ENCODE results near the gene MAP2K6. TPM values are rescaled to one million over a fixed set of nuclear protein-coding genes. Genes with fewer than 3 reads are reported as not detected.

The MAP2K6 gene
- total RNA-seq, 1 donor from 2014 or later, result 10.1 TPM

DNA sequence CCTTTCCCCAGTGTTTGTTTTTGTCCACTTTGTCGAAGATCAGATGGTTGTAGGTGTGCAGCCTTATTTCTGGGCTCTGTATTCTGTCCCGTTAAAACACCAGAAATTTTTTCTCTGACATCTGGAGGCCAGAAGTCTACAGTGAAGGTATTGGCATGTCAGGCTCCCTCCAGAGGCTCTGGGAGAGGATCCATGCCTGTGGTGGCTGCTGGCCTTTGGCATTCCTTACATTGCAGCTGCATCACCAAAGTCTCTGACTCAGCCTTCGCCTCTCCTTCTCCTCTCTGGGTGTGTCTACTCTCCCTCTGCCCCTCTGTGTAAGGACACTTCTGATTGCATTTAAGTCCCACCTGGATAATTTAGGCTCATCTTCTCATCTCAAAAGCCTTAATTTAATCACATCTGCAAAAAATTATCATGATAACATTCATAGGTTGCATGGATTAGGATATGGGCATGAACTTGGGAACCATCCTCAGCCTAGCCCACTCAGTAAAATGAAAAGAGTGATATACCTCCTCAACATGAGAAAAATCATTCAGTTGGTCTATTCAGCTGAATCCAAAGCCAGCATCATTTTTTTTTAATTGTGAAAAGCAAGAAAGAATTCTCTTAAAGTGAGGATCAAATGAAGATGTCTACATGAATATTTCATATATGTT is 78.0 kb downstream of the MAP2K6 start:
- no peaks in the 10 kb centered on the region for H3K27me3 ChIP-seq (ENCODE audit: insufficient read depth, low read length)
- no peaks in the 10 kb centered on the region for H3K9me3 Mint-ChIP-seq (ENCODE audit: unreplicated experiment)
- no peak overlapping the region for H3K4me3 ChIP-seq (ENCODE audit: insufficient read depth, low read depth, low read length)
- H3K79me2 ChIP-seq (ENCODE audit: insufficient read depth, low read length), result no peaks in the 10 kb centered on the region
- H3K36me3 Mint-ChIP-seq (ENCODE audit: low read depth, unreplicated experiment), result no peaks in the 10 kb centered on the region
- H3K36me3 ChIP-seq (ENCODE audit: insufficient read depth, low read length), result no peaks in the 10 kb centered on the region
- peak; percentile 87 for DNase-seq (ENCODE audit: low read depth)
- H3K4me1 Mint-ChIP-seq (ENCODE audit: low read depth, unreplicated experiment), result peaks cover 17% of the 10 kb centered on the region
- H4K20me1 ChIP-seq (ENCODE audit: insufficient read depth, low read length), result no peaks in the 10 kb centered on the region
- no peak overlapping the region for H3K4me3 Mint-ChIP-seq (ENCODE audit: unreplicated experiment)
- peak overlapping the region; percentile 32 for H3K4me2 ChIP-seq (ENCODE audit: low read length)
- H3K27ac Mint-ChIP-seq (ENCODE audit: unreplicated experiment), result peak overlapping the region; percentile 77
- no peaks in the 10 kb centered on the region for H3K9me3 ChIP-seq (ENCODE audit: insufficient read depth, low read depth, low read length)
- TF ChIP-seq EZH2 (IDR thresholded peaks at IDR 0.05; ENCODE audit: insufficient read depth, low read length), result no peak
- TF ChIP-seq, protein P1, sequence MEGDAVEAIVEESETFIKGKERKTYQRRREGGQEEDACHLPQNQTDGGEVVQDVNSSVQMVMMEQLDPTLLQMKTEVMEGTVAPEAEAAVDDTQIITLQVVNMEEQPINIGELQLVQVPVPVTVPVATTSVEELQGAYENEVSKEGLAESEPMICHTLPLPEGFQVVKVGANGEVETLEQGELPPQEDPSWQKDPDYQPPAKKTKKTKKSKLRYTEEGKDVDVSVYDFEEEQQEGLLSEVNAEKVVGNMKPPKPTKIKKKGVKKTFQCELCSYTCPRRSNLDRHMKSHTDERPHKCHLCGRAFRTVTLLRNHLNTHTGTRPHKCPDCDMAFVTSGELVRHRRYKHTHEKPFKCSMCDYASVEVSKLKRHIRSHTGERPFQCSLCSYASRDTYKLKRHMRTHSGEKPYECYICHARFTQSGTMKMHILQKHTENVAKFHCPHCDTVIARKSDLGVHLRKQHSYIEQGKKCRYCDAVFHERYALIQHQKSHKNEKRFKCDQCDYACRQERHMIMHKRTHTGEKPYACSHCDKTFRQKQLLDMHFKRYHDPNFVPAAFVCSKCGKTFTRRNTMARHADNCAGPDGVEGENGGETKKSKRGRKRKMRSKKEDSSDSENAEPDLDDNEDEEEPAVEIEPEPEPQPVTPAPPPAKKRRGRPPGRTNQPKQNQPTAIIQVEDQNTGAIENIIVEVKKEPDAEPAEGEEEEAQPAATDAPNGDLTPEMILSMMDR (IDR thresholded peaks at IDR 0.05; ENCODE audit: insufficient read depth, low read depth, low read length), result no peak
- H3K4me1 ChIP-seq (ENCODE audit: insufficient read depth, low read length), result no peaks in the 10 kb centered on the region
- H2AFZ ChIP-seq (ENCODE audit: low read depth, low read length), result no peak overlapping the region
- H3K9ac ChIP-seq (ENCODE audit: low read length), result no peak overlapping the region
- no peaks in the 10 kb centered on the region for H3K27me3 Mint-ChIP-seq (ENCODE audit: low read depth, unreplicated experiment)
- FAIRE-seq, result peak; percentile 99
- no peak overlapping the region for H3K27ac ChIP-seq (ENCODE audit: low read depth, low read length)

DNA sequence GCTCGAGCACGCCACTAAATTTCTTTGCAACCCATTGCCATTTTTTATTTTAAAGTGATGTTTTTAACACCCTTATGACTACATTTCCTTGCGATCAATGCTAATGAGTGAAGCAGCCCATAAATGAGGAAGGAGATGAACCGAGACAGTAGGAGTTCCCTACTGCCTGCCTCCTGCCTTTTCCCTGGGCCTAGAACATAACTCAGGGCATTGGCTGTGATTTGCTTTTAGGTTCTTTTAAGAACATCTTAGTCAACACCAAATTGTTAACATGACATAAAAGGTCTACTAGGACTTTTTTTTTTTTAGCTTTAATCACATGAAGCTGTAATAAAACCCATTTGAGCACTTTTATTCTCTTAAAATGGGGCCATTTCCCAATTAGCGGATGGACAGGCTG is 81.3 kb downstream of the MAP2K6 start:
- no peaks in the 10 kb centered on the region for H3K79me2 ChIP-seq (ENCODE audit: insufficient read depth, low read length)
- no peaks in the 10 kb centered on the region for H3K27me3 ChIP-seq (ENCODE audit: insufficient read depth, low read length)
- TF ChIP-seq, protein P1 (IDR thresholded peaks at IDR 0.05; ENCODE audit: insufficient read depth, low read depth, low read length), result no peak
- TF ChIP-seq EZH2 (IDR thresholded peaks at IDR 0.05; ENCODE audit: insufficient read depth, low read length), result no peak
- H3K36me3 ChIP-seq (ENCODE audit: insufficient read depth, low read length), result no peaks in the 10 kb centered on the region
- no peak overlapping the region for H3K4me3 ChIP-seq (ENCODE audit: insufficient read depth, low read depth, low read length)
- no peak overlapping the region for H3K27ac Mint-ChIP-seq (ENCODE audit: unreplicated experiment)
- H3K9me3 Mint-ChIP-seq (ENCODE audit: unreplicated experiment), result no peaks in the 10 kb centered on the region
- H3K4me2 ChIP-seq (ENCODE audit: low read length), result no peak overlapping the region
- FAIRE-seq (no peak), DNase-seq (ENCODE audit: low read depth) (no peak)
- no peak overlapping the region for H2AFZ ChIP-seq (ENCODE audit: low read depth, low read length)
- H4K20me1 ChIP-seq (ENCODE audit: insufficient read depth, low read length), result no peaks in the 10 kb centered on the region
- no peaks in the 10 kb centered on the region for H3K9me3 ChIP-seq (ENCODE audit: insufficient read depth, low read depth, low read length)
- peaks cover 20% of the 10 kb centered on the region for H3K4me1 Mint-ChIP-seq (ENCODE audit: low read depth, unreplicated experiment)
- no peaks in the 10 kb centered on the region for H3K27me3 Mint-ChIP-seq (ENCODE audit: low read depth, unreplicated experiment)
- H3K4me1 ChIP-seq (ENCODE audit: insufficient read depth, low read length), result no peaks in the 10 kb centered on the region
- H3K9ac ChIP-seq (ENCODE audit: low read length), result no peak overlapping the region
- no peak overlapping the region for H3K4me3 Mint-ChIP-seq (ENCODE audit: unreplicated experiment)
- no peaks in the 10 kb centered on the region for H3K36me3 Mint-ChIP-seq (ENCODE audit: low read depth, unreplicated experiment)
- no peak overlapping the region for H3K27ac ChIP-seq (ENCODE audit: low read depth, low read length)

DNA sequence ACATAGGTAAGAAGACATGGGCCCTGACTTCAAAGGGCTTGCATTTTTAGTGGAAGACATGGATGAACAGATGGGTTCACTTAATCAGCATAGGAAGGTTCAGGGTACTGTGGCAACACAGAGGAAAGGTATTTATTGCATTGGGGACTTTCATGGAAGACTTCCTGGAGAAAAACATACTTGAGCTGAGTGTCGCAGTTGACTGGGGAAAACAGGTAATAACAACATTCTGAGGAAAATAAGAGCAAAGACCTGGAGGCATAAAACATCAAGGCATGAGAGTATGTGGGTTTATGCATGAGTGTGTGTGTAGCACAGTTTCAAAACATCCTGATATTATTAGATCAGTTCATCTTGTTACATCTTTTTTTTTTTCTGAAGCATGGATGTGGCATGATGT is 82.7 kb downstream of the MAP2K6 start:
- no peaks in the 10 kb centered on the region for H3K9me3 Mint-ChIP-seq (ENCODE audit: unreplicated experiment)
- no peak overlapping the region for H3K4me3 ChIP-seq (ENCODE audit: insufficient read depth, low read depth, low read length)
- no peak for DNase-seq (ENCODE audit: low read depth)
- no peak overlapping the region for H2AFZ ChIP-seq (ENCODE audit: low read depth, low read length)
- no peak overlapping the region for H3K4me2 ChIP-seq (ENCODE audit: low read length)
- peaks cover 10% of the 10 kb centered on the region for H3K4me1 ChIP-seq (ENCODE audit: insufficient read depth, low read length)
- peaks cover 17% of the 10 kb centered on the region for H3K4me1 Mint-ChIP-seq (ENCODE audit: low read depth, unreplicated experiment)
- H4K20me1 ChIP-seq (ENCODE audit: insufficient read depth, low read length), result no peaks in the 10 kb centered on the region
- no peaks in the 10 kb centered on the region for H3K36me3 ChIP-seq (ENCODE audit: insufficient read depth, low read length)
- FAIRE-seq, result no peak
- no peaks in the 10 kb centered on the region for H3K36me3 Mint-ChIP-seq (ENCODE audit: low read depth, unreplicated experiment)
- TF ChIP-seq, protein P1 (IDR thresholded peaks at IDR 0.05; ENCODE audit: insufficient read depth, low read depth, low read length), result no peak
- no peak for TF ChIP-seq EZH2 (IDR thresholded peaks at IDR 0.05; ENCODE audit: insufficient read depth, low read length)
- H3K9me3 ChIP-seq (ENCODE audit: insufficient read depth, low read depth, low read length), result no peaks in the 10 kb centered on the region
- no peaks in the 10 kb centered on the region for H3K27me3 Mint-ChIP-seq (ENCODE audit: low read depth, unreplicated experiment)
- no peak overlapping the region for H3K27ac Mint-ChIP-seq (ENCODE audit: unreplicated experiment)
- H3K79me2 ChIP-seq (ENCODE audit: insufficient read depth, low read length), result no peaks in the 10 kb centered on the region
- H3K9ac ChIP-seq (ENCODE audit: low read length), result no peak overlapping the region
- H3K27ac ChIP-seq (ENCODE audit: low read depth, low read length), result no peak overlapping the region
- H3K27me3 ChIP-seq (ENCODE audit: insufficient read depth, low read length), result no peaks in the 10 kb centered on the region
- no peak overlapping the region for H3K4me3 Mint-ChIP-seq (ENCODE audit: unreplicated experiment)

Measured in astrocyte (in vitro differentiated cells and primary cell).